IMR-90 (cell line): ENCODE results near the gene ZNF660.
"Not testable (repeated sequence)": the region's sequence is repeated elsewhere in the genome, so short reads cannot be mapped to it uniquely, and the experiment has no call there.

Experiments used
- BHLHE40 ChIP-seq: fragments of 150-350 bp; IDR thresholded peaks from 2 replicates; pipeline ENCODE4 v1.6.1; 2016; ENCODE audit warnings: mild to moderate bottlenecking, low read depth, low read length
- CEBPB ChIP-seq: IDR thresholded peaks from 2 replicates; pipeline ENCODE4 v1.6.1; 2012; ENCODE audit warnings: low read depth, low read length, improper control_type of control experiment
- CHD1 ChIP-seq: IDR thresholded peaks from 2 replicates; pipeline ENCODE4 v1.6.1; 2012; ENCODE audit warnings: low read depth, low read length, improper control_type of control experiment
- ELK1 ChIP-seq: fragments of 150-350 bp; IDR thresholded peaks from 2 replicates; pipeline ENCODE4 v1.6.1; 2016; ENCODE audit warnings: low read depth, mild to moderate bottlenecking, low read length, moderate library complexity, borderline replicate concordance
- FOS ChIP-seq: fragments of 150-350 bp; IDR thresholded peaks from 2 replicates; pipeline ENCODE4 v1.6.1; 2016; ENCODE audit warnings: low read depth, low read length
- MAFK ChIP-seq: IDR thresholded peaks from 2 replicates; pipeline ENCODE4 v1.6.1; 2012; ENCODE audit warnings: low read depth, low read length, improper control_type of control experiment
- MXI1 ChIP-seq: IDR thresholded peaks from 2 replicates; pipeline ENCODE4 v1.6.1; 2012; ENCODE audit warnings: low read depth, mild to moderate bottlenecking, low read length, moderate library complexity, borderline replicate concordance
- POLR2A ChIP-seq: IDR thresholded peaks from 2 replicates; pipeline ENCODE4 v1.6.1; 2012; ENCODE audit warnings: mild to moderate bottlenecking, low read depth, low read length
- RAD21 ChIP-seq: IDR thresholded peaks from 2 replicates; pipeline ENCODE4 v1.6.1; 2012; ENCODE audit warnings: low read length, improper control_type of control experiment
- RCOR1 ChIP-seq: IDR thresholded peaks from 2 replicates; pipeline ENCODE4 v1.6.1; 2012; ENCODE audit warnings: mild to moderate bottlenecking, low read length, improper control_type of control experiment; ENCODE audit not compliant: insufficient replicate concordance
- RFX5 ChIP-seq: IDR thresholded peaks from 2 replicates; pipeline ENCODE4 v1.8.0; 2012; ENCODE audit warnings: low read depth, mild to moderate bottlenecking, low read length, moderate library complexity
- SMC3 ChIP-seq: fragments of 150-350 bp; IDR thresholded peaks from 2 replicates; pipeline ENCODE4 v1.6.1; 2016; ENCODE audit warnings: low read depth, mild to moderate bottlenecking, antibody characterized with exemption, low read length, moderate library complexity
- TF ChIP-seq, protein P1 (sequence below): conservative IDR thresholded peaks from 2 replicates; pipeline ENCODE4 v1.5.1; 2012; ENCODE audit warnings: mild to moderate bottlenecking, low read depth, low read length, improper control_type of control experiment
- TF ChIP-seq, protein P2 (sequence below): fragments of 150-350 bp; IDR thresholded peaks from 2 replicates; pipeline ENCODE4 v1.6.1; 2017; ENCODE audit warnings: mild to moderate bottlenecking, antibody characterized with exemption, low read length, low read depth

DNA sequence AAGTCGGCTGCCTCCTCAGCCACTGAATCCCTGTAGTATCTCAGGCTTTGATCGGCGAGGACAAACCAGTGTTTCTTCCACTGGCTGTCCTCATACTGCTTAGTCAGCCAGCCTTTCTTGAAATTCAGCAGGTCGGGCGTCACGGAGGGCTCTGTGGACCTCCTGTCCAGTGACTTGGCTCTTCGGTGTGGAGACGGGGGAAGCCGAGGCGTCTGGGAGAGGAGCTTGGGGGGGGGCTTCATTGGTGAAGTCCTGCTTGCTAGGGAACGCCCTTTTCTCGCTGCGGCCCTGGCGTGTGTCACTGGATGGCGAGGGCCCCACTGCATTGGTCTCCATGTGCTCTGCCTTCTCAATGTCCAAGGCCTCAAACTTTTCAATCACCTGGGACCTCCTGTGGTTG is 5.0 kb upstream of the ZNF660 start:
- not testable (repeated sequence) for TF ChIP-seq POLR2A, MAFK, ELK1, CEBPB, SMC3, BHLHE40, RAD21, MXI1, FOS, CHD1, RFX5, RCOR1
- TF ChIP-seq, protein P1, sequence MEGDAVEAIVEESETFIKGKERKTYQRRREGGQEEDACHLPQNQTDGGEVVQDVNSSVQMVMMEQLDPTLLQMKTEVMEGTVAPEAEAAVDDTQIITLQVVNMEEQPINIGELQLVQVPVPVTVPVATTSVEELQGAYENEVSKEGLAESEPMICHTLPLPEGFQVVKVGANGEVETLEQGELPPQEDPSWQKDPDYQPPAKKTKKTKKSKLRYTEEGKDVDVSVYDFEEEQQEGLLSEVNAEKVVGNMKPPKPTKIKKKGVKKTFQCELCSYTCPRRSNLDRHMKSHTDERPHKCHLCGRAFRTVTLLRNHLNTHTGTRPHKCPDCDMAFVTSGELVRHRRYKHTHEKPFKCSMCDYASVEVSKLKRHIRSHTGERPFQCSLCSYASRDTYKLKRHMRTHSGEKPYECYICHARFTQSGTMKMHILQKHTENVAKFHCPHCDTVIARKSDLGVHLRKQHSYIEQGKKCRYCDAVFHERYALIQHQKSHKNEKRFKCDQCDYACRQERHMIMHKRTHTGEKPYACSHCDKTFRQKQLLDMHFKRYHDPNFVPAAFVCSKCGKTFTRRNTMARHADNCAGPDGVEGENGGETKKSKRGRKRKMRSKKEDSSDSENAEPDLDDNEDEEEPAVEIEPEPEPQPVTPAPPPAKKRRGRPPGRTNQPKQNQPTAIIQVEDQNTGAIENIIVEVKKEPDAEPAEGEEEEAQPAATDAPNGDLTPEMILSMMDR: not testable (repeated sequence)
- TF ChIP-seq, protein P2, sequence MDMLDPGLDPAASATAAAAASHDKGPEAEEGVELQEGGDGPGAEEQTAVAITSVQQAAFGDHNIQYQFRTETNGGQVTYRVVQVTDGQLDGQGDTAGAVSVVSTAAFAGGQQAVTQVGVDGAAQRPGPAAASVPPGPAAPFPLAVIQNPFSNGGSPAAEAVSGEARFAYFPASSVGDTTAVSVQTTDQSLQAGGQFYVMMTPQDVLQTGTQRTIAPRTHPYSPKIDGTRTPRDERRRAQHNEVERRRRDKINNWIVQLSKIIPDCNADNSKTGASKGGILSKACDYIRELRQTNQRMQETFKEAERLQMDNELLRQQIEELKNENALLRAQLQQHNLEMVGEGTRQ: not testable (repeated sequence)
